ENCODE data around the gene FCMR. TPM values are rescaled to one million over a fixed set of nuclear protein-coding genes. Genes with fewer than 3 reads are reported as not detected.

Gene FCMR
- total and polyA plus RNA-seq, 2 experiments from 2014 or later, result 0.84 TPM; not detected in 1

DNA sequence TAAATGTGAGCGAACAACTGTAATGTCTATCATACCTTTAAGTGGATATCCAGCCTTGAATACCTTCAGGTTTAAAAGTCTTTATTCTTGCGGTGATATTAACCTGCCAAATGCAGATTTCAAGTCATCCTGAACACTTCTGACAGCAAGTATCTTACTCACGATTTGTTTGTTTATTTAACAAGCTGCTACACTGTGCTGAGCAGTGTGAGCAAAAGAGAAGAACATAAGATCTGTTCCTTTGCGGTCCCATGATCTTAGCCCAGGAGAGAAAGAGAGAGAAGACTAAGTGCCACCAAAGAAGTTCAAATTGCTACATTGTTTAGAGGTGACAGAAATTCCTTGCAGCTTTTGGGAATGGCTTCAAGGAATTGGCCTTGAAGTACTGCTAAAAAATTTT is 34.0 kb downstream of the FCMR start:
- H3K27ac ChIP-seq (ENCODE audit: low read depth), result no peak overlapping the region
- Mint-ChIP-seq H3K4me1 (peaks cover 19% of the 10 kb centered on the region), H3K27ac (no peak overlapping the region), H3K36me3 (ENCODE audit: low read depth) (no peaks in the 10 kb centered on the region), H3K9me3 (no peaks in the 10 kb centered on the region; the same call in 2 of the 3 replicates), H3K4me3 (no peak overlapping the region), H3K27me3 (ENCODE audit: insufficient read depth, low read depth, poor library complexity) (no peaks in the 10 kb centered on the region)
- no peaks in the 10 kb centered on the region for H3F3A ChIP-seq (replicated peaks; ENCODE audit: low read depth)
- TF ChIP-seq EZH2phosphoT487 (IDR thresholded peaks at IDR 0.05; ENCODE audit: unreplicated experiment), result no peak
- no peak for TF ChIP-seq POLR2AphosphoS5 (IDR thresholded peaks at IDR 0.05; ENCODE audit: low read depth)
- TF ChIP-seq, protein P1, sequence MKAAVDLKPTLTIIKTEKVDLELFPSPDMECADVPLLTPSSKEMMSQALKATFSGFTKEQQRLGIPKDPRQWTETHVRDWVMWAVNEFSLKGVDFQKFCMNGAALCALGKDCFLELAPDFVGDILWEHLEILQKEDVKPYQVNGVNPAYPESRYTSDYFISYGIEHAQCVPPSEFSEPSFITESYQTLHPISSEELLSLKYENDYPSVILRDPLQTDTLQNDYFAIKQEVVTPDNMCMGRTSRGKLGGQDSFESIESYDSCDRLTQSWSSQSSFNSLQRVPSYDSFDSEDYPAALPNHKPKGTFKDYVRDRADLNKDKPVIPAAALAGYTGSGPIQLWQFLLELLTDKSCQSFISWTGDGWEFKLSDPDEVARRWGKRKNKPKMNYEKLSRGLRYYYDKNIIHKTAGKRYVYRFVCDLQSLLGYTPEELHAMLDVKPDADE (IDR thresholded peaks at IDR 0.05), result no peak
- no peak for TF ChIP-seq STAT1 (IDR thresholded peaks at IDR 0.05; ENCODE audit: unreplicated experiment)
- no peak for TF ChIP-seq CTCF (conservative IDR thresholded peaks at IDR 0.05; ENCODE audit: low read depth in 2 of 2)
- TF ChIP-seq CREB1 (CRISPR knock-in tag; IDR thresholded peaks at IDR 0.05; ENCODE audit: low read depth), result no peak
- TF ChIP-seq EZH2 (IDR thresholded peaks at IDR 0.05; ENCODE audit: low read depth, unreplicated experiment), result no peak
- TF ChIP-seq ZNF462 (CRISPR knock-in tag; IDR thresholded peaks at IDR 0.05), result no peak
- TF ChIP-seq JUNB (IDR thresholded peaks at IDR 0.05; ENCODE audit: unreplicated experiment), result no peak
- TF ChIP-seq ZNF331 (CRISPR knock-in tag; IDR thresholded peaks at IDR 0.05; ENCODE audit: low read depth), result no peak
- TF ChIP-seq ZNF114 (CRISPR knock-in tag; IDR thresholded peaks at IDR 0.05), result no peak
- no peak for TF ChIP-seq NANOG (IDR thresholded peaks at IDR 0.05; ENCODE audit: borderline replicate concordance)
- no peak for TF ChIP-seq REST (IDR thresholded peaks at IDR 0.05; ENCODE audit: unreplicated experiment)
- no peak for ATAC-seq
- H3K27me3 ChIP-seq (ENCODE audit: insufficient read depth), result no peaks in the 10 kb centered on the region
- H3K4me1 ChIP-seq (ENCODE audit: insufficient read depth), result peaks cover 18% of the 10 kb centered on the region
- H3K4me3 ChIP-seq, result no peak overlapping the region
- H3K4me2 ChIP-seq, result no peak overlapping the region
- 0 out of 2 replicates have a peak, but pooled peaks cover 5% of the 10 kb centered on the region for H3K9me2 ChIP-seq (ENCODE audit: insufficient read depth)
- H3K36me3 ChIP-seq (ENCODE audit: insufficient read depth), result no peaks in the 10 kb centered on the region; the same call in 1 of the 2 replicates
- H2AFZ ChIP-seq, result no peak overlapping the region
- DNase-seq (ENCODE audit: low spot score), result no peak
- H3K79me2 ChIP-seq (replicated peaks; ENCODE audit: insufficient read depth), result no peaks in the 10 kb centered on the region
- H4K20me1 ChIP-seq (replicated peaks; ENCODE audit: insufficient read depth), result no peaks in the 10 kb centered on the region
